NOMO-1 treated with DMSO at 0.1 percent for 48 hours (cell line): ENCODE data around the gene NAV2.

Experiments used
- DNase-seq: peaks from one replicate; lab custom pipeline; 2025; ENCODE audit not compliant: unreplicated experiment; lab: John Stamatoyannopoulos, UW

NAV2 gene

DNA sequence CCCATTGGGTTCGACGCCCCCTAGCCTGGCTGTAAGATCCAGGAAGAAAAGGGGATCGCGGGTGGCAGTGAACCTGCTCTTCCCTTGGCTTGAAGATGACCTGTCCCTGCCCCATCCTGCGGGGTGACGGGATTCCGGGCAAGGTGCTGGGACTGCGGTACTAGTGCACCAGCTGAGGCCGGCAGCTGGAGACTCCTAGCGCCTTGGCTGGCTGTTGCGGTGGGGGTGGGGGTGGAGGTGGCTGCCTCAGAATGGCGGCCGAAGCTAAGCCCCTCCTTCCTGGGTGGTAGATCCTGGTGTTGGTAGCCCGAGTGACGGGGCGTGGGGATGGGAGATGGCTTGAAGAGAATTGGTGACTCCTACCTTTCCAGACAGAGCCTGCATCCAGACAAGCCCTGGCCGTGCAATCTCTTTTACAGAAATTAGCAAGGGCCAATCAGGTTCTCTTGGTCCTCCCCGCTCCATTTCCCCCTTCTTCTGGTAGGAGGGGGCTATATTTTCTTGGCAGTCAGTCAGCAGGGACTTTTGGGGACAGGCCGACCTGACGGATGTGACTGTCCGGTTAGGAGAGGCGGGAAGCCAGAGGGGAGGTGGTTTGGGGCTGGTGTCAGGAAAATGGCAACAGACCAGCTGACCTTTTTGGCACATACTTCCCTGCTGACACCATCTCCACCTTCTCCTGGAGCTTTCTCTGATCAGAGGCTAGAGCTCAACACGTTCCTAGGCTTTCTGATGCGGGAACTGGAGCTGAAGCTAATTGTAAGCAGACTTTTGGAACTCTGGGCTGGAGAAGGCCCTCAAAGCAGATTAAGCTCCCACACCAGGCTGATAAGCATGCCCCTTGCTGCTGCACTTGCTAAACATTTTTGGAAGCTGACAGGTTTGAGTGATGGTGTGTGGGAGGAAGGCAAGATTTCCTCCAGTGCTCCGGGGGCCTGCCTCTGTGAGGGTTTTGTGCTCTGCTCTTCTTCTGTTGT lies 2.0 kb downstream of the NAV2 start:
- no peak for DNase-seq

DNA sequence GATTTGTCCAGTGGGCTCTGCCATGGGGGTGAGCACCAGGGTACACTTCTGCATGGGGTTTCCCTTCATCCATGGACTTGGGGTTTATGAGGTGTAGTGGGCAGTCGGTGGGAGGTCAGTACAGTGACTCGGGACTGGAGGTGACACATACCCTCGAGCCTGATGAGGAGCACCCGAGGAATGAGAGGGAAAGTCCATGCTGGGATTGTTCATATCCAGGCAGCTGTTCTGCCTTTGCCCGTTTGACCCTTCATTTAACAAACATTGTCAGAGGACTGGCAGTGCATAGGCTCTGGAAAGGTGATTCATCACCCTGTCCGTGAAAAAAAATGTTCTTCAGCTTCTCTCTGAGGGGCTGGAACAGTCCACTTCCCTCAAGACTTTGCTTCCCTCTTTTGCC lies 2.7 kb downstream of the NAV2 start:
- no peak for DNase-seq

DNA sequence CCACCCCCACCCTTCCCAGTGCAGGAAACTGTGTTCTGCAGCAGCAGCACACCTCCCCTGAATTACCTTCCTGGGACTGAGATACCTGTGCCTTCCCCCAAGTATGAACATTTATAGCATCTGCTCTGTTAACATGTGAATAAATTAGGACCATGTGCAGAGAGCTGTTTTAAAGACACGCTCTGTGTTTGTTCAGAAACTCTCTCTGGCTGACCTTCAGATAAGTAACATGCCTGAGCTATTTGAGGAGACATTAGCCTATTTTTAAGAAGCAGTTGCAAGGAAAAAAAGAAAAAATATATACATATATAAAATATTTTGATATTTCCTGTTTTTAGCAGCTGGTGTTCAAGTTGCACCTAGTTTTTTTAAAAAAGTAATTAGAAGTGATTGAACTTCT lies 5.4 kb downstream of the NAV2 start:
- DNase-seq: no peak

DNA sequence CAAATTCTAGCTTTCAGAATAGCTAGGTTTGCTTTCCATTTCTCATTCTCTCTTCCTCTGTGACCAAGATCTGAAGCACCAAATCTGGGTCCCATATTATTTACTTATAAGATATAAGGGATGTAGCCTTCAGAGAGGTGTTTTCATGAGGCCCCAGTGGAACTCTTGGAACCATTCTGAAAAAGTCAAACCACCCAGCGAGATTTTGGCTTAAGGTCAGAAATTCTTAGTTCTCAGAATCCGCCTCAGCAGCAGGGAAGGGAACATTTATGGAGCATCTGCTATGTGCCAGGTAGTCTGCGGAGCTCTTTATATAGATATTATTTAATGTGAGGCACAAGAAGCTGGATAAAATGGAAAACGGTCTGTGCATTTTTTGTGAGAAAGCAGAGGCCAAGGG lies 6.3 kb downstream of the NAV2 start:
- no peak for DNase-seq

DNA sequence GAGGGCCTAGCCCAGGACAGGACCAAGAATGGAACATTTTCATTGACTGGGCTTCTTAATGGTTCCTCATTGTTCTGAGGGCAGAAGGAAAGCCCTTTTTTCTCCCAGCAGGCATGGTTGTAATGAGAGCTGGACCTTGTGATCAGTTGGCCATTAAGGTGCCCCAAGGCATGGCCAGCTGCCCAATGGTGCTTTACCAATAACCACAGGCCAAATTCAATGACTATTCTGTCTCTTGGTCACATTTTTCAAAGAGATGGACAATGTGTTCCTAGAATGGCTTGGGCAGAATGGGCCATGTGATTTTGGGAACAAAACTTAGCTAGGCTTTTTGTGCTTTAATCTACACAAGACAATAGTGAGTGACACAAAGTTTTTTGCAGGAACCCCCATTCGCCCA lies 7.3 kb downstream of the NAV2 start:
- DNase-seq: no peak

DNA sequence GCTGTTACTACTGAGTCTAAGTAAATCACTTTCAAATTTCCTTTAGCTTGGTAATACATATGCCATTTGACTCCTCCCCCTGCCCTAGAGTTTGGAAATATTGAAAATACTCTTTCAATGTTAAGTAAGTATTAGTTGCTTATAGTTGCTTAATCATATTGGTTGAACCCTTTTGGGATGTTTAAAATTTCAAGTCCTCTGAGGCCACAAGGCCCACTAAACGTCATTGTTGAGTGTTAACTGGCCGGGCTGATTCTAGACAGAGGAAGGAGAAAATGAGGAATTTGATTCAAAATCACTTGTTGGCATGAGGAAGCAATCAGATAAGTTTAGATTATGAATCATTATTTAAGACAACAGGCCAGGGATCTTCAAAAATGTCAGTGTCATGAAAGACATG lies 8.5 kb downstream of the NAV2 start:
- no peak for DNase-seq

DNA sequence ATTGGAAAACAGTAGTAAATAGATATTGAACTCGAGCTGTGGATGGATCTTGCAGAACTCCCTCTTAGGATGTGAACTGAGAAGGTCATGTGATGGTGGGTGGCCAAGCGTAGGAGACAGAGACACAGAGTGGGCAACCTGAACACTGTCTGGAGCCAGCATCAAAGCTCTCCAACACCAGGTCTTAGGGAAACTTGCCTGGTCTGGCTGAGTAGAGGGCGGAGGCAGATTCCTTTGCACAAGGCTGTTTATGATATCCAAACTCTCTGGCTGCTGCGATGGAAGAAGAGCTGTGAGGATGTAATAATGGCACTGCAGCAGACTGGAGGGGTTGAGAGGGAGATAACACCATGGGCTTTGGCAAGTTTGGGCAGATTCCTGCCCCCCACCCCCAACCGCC lies 10.1 kb downstream of the NAV2 start:
- DNase-seq: no peak

DNA sequence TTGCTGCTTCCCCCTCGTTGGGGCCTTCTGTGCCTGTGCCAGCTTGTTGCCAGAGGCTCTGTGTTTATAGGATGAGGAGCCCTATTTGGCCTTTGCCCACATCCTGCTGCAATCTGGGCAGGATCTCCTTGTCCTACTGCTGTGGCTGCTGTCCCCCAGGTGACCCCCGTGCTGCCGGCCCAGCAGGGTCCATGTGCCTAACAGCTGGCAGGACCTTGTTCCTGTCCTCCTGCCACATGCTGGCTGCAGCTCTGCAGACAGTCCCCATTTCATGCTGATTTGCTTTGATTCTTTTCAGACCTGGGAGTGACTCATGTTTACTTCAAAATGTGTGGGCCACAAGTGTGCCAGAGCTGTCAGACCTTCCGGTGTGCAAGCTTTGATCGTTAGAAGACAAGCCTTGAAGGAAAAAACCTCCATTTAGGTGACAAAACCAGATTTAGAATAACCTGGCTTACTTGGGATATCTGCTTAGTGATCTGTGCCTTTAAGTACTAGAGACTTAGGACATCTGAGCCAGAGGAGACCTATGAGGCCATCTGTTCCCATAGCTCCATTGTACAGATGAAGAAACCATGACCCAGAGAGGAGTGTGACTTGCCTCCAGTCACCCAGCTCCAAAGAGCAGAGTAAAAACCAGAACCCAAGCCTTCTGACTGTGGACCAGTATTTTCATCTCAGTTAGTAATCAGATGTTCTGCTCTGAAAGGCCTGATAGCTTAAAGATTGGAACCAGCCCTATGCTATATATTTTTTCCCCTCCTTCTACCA lies 11.1 kb downstream of the NAV2 start:
- no peak for DNase-seq

DNA sequence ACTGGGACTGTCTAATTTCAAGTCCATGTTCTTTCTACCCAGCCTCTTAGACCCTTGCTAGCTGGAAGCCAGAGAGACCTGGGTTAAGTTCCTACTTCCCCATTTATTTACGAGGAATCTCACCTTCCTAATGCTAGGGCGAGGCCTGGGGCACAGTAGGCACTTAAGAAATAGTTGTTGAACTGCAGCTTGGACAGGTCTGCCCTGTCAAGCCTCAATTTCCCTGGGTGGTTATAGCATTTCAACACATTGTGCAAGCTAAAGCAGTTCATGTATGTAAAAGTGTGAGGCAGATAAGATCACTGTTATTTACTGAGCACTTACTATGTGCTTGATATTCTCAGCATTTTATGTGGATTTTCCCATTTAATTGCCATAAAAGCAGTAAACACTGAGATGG lies 12.1 kb downstream of the NAV2 start:
- DNase-seq: no peak

DNA sequence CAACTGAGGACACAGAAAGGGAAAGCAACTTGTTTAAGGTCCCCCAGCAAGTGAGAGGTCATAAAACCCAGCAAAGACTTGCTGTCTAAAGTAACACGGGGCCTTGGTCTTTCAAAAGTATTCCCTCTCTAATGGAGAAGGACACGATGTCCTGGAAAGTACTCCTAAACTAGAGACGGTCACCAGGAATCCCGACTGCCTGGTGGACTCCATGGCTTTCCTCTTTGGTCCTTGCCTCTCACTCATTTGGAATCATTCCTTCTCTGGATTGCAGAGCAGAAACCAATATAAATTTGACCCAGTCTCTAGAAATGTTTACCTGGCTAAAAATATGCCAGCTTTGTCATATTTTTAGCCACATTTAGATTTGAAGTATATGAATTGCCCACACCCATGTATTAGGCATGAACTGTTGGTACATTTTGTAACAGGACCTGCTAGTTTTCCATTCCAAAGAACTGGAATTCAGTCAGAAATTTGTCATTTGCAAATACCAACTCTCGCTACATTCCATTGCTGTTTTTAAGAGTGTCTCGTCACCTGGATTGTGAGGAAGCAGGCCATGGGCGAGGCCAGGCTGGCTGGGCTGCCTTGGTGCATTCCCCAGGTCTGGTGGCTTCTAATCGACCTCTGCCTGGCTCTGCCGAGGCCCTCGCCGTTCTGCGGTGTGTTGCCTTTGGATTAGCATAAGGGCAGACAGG lies 12.9 kb downstream of the NAV2 start:
- no peak for DNase-seq

DNA sequence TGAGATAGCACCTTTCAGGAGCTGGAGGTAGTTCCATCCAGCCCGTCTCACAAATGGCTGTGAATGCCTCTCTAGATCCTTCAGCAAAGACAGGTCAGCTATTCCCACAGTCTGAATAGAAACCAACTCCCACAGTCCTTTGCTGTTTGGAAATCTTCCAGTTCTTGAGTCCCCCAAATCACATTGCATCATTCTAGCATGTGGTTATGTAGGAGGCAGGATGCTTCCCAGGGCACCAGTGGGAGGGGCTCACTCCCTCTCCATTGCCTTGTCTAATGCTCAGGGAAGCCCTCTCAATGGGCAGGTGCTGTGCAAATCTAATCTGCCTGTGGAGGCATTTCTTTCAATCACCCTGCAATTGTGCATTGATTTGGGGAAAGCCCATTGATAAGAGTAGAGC lies 14.6 kb downstream of the NAV2 start:
- DNase-seq: no peak

DNA sequence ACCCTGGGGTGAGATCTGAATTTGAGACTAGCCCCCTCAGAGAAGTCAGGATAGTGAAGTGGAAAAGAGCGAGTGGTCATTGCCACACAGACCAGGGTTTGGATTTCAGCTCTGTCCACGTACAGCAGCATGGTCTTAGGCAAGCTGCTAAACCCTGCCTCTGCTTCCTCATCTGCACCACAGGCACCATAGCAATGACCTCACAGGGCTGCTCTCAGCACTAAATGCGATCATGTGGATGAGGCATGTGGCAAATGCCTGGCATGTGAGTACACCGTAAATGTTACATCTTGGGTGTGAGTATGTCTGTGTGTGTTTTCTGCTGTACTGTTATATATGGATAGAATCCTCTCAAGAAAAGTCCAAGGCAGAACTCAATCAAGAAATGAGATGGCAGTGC lies 15.8 kb downstream of the NAV2 start:
- DNase-seq: no peak

DNA sequence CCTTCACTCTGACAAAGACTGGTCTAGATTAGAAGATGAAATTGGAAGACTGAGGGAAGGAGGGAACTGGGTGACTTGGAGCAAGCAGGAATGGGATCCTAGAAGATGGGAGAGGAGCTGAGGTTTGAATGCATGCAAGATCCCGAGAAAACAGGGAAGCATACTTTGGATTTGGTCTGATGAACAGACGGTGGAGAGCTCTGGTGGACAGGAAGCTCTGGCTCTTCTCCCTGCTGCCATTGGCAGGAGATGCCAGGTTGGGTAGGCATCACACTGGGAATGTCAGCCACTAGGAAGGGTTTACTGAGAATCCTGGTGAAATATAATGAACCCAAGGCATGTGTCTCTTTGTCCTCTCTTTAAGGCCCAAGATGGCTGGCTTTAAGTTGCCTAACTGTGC lies 16.5 kb downstream of the NAV2 start:
- no peak for DNase-seq

DNA sequence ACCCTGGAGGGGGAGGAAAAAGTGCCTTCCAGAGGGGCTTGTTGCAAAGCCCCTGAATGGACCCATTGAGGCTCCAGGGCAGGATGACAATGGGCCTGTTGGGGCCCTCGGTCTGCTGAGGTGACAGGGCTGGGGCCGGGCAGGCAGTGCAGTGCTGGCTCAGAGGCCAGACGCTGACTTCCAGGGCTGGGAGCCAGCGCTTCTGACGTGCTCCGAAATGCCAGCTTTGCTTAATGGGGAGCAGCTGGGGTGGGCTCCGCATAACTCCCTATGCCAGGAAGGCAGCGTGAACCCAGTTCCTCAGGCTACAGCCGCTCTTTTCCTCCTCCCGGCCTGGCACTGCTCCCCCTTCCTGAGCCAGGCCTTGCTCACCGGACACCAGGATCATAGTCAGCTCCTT lies 17.7 kb downstream of the NAV2 start:
- DNase-seq: no peak

DNA sequence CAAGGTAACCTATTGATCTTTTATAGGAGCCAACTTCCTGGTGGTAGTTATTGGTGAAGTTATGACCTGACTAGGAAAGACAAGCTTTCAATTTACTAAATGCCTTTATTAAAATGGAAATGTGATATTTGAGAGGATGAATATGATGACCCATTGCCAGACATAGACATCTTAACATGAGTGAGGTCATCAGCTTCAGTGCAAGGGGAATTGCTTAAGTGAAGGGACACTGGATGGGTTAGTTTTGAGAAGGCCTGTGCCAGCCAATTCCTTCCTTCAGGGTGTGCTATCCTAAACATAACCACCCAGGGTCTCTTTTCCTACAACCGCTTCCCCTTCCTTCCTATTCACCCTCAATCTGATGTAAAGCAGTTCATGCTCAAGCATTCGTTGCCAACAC lies 21.5 kb downstream of the NAV2 start:
- DNase-seq: no peak

DNA sequence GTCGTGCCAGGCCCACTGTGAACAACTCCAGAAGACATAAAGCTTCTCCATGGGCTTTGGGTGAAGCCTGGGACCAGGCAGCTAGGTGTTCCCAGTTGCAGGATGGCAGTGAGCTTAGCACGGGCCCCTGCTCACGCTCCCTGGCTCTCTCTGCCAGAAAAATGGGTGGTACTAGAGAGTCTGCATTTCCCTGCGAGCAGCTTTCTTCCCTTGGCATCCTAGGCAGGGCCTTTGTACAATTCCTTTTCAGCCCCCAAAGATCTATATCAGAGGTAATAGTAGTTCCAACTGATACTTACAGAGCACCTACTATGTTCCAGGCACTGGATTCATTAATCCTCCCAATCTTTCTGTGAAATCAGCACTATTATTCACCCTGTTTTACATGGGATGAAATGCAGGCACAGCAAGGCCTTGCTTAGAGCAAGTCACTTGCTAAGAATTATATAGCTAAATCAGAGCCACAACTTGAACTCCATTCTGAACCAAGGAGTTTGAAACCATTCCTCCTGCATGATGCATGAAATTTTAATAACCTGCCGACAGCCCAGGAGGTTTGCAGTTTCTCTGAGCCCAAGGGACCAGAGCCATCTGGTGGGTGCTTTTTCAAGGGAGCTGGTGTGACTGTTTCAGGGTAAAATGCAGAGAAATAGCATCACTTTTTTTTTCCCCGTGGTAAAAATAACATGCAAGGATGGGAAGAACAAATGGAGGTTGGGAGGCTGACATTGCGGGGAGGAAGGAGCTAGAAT lies 22.7 kb downstream of the NAV2 start:
- DNase-seq: no peak

DNA sequence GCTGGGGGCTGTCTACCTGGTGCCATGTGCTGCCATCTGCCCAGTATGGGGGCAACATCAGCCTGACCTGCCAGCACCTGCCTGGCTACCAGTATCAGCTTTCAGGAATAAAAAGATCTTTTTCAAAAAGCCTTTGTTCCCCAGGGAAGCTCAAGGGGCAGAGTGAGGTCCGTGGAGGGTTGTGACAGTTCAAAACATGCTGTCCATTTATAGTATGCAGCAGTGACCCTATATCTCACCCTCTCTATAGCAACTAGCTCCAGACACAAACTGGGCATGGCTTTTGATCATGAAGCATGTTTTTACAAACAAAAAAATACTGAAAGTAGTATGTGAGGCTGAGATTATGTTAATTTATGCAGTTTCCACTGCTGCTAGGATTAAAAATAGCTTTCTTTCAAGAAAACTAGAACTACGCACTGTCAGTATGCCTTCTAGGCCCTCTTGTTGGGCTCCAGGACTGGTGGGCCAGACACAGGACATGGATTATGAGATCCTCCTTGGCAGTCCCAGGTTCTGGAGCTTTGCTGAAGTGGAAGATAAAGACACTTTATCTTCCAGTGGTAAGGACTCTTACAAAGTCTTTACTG lies 23.4 kb downstream of the NAV2 start:
- no peak for DNase-seq

DNA sequence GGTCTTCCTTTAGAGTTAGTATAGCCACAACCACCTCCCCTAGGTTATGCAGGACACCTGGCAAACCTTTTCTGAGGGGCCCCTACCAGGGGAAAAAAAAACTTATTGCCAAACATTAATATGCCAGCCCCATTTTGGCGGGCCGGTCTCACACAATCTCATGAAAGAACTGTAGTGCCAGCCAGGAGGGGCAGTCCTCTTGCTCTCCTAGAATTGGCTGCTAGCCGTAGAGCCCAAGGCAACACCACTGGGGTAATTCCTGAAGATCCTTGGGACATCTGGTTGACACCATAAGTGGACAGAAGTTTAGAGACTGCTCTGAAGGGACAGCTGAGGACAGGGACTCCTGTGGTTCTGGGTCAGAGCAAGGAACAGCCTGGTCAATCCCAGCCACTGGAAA lies 24.2 kb downstream of the NAV2 start:
- no peak for DNase-seq

DNA sequence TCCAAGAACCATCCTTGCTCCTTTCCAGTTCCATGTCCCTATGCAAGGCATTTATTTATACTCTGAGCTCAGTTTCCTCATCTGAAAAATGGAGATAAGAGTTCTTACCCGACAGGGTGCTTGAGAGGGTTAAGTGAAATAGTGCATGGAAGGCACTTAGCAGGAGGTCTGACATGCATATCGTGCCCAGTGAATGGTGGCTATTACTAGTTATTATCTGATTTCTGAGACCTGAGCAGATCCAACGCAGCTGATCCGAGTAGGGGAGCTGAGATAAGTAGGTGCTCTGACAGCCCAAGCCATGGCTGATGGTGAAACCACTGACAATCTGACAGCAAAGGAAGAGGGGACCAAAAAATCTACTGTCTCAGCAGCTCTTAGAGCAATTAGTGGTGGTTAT lies 24.9 kb downstream of the NAV2 start:
- DNase-seq: no peak

DNA sequence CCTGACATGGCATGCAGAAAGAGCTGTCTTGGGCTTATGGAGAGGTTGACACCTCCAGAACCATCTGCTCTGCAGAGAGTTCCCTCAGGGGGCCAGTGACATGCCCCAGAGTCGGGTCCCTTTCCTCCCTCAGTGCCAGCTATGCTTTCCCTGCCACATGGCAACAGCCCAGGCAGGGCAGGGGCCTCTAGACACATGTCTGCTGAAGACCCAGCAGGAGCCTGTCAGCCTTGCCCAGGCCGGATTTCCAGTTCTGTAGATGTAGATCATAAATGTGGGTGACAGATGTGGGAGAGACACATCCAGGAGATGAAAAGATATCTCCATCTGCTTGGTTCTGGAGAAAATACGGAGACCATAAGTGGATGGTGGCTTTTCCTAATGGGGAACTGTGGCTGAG lies 25.5 kb downstream of the NAV2 start:
- no peak for DNase-seq

DNA sequence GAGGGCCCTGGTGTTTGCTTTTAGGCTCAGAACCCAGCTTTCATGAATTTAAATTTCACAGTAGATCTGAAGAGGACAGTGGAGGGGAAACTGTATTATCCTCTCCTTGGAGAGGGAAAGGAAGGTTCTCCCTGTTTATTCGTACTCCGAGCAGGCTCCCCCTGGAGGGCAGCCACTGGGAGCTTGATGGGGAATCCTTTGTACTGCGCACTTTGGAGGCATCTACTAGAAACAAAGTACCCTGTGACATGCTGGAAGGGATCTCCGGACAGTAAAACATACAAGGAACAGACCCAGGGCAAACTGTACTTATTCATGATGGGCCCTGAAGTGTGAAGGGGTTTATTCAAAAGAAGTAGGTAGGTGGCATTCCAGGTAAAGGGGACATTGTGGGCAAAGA lies 27.2 kb downstream of the NAV2 start:
- no peak for DNase-seq
